HG02885 (cell line): ENCODE measurements around the gene STK24.
A peak's percentile ranks its signal among the peaks of the same experiment; 100 is the strongest.
"Not testable (repeated sequence)": the region's sequence is repeated elsewhere in the genome, so short reads cannot be mapped to it uniquely, and the experiment has no call there.

Experiments used
- ATAC-seq: cut with Tn5 transposase; IDR thresholded peaks from one replicate; pipeline ENCODE4 v1.9.1; 2021; ENCODE audit warnings: mild to moderate bottlenecking; ENCODE audit not compliant: unreplicated experiment, poor library complexity

STK24 gene

GRCh38 chr13:98584668-98585397 is 7.9 kb upstream of the STK24 start:
- ATAC-seq, result no peak

DNA sequence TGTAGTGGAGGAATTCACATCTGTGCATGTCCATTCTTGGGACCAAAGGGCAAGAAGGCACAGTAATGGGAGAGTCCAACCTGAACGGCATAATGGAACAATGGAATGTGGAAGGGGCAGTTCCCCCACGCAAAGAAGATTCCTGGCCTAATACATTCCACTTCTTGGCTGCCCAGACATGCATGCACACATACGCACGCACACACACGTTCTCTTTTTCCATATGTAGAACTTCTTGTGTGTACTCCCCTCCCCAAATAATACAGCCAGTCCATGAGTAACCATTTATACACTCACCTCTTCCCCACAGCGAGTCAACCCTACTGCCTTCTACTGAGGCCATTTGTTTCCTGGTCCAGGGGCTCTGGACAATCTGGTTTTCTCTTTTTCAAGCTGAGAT is 6.0 kb upstream of the STK24 start:
- no peak for ATAC-seq

- ATAC-seq, result no peak
Observed at GRCh38 chr13:98581971-98582702, 5.2 kb upstream of the STK24 start.

DNA sequence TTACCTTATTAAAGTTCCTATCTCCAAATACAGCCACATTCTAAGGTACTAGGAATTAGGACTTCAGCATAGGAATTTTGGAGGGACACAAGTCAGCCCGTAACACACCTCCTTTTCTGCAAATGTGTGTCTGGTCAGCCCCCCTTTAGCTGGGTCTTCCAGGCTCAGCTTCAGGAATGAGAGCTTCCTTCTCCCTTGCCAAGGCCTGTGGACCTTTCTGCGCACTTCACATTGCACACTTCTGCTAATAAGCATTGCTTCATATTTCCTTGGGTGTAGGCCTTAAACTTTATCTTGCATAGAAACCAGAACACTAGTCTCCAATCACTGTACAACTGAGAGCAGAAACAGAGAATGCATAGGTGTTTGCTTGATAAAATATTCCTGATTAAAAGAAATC is 4.5 kb upstream of the STK24 start:
- ATAC-seq, result no peak

- no peak for ATAC-seq
Observed at GRCh38 chr13:98580420-98580819, 3.5 kb upstream of the STK24 start.

DNA sequence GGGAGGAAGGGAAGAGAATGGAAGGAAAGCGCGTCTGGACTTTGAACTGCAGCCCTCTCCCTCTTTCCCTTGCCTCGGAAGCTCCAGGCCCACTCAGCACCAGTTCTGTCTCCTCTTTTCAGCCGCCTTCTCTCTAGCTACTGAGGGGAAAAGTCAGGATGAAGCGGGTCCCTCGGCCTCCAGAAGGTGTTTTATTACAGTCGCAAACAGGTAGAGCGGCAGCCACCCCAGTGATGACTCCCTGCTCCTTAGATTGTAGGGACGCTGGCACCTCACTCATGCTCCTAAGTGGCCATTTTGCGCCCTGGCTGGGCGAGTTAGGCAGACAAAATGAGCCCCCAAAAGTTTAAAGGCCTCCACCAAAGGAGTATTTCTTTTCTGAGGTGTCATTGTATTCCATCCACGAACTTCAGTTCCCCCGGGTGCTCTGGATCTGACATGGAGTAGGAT is 954 bp upstream of the STK24 start:
- no peak for ATAC-seq

- ATAC-seq, result peak; percentile 35
Observed at GRCh38 chr13:98576200-98576945, 534 bp downstream of the STK24 start.

DNA sequence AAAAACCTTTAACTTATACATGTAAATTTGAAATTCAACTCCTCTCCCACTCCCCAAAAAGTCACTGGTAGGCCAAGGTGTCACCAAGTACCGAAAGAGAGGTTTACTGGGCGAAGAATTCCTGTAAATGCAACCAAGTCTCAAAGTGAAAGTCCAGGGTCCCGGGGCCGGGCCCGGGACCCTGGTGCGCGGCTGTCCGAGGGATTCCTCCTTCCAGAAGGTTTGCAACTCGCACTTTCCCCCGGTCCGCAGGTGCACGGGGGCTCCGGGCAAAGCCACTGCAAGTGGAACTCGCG is 1.1 kb downstream of the STK24 start:
- ATAC-seq, result no peak

- ATAC-seq, result no peak
Observed at GRCh38 chr13:98575009-98575903, 1.7 kb downstream of the STK24 start.

DNA sequence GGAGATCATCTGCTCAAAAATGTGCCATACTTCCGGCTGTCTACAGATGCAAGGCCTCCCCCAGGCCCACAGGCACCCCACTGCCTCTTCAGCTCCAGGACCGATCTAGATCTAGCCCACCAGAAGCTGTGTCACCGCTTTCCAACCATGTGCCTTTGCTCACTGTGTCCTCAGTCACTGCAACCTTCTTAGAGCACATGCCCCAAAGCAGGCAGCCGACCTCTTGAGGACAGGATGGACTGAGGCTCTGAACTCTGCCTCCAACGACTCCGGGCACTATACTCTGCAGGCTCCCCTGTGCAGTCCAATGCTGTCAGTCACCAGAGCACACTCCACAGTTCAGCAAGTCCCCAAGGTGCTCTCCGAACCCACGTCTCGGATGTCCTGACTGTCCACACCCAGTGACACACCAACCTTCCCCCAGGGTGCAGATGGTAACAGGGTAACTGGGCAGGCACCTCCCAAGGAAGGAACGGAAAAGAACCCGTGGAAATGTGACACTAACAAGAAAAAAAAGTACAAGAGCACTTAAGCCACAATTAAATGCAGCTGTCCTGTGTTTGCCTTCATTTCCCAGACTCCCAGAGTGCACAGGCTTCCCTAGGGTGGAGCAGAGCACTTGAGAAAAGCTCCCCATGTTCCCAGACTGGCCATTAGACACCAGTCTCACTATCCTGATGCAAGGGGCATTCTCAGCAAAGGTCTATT is 4.8 kb downstream of the STK24 start:
- ATAC-seq, result no peak

GRCh38 chr13:98570929-98571372 is 6.0 kb downstream of the STK24 start:
- peak; percentile 85 for ATAC-seq

DNA sequence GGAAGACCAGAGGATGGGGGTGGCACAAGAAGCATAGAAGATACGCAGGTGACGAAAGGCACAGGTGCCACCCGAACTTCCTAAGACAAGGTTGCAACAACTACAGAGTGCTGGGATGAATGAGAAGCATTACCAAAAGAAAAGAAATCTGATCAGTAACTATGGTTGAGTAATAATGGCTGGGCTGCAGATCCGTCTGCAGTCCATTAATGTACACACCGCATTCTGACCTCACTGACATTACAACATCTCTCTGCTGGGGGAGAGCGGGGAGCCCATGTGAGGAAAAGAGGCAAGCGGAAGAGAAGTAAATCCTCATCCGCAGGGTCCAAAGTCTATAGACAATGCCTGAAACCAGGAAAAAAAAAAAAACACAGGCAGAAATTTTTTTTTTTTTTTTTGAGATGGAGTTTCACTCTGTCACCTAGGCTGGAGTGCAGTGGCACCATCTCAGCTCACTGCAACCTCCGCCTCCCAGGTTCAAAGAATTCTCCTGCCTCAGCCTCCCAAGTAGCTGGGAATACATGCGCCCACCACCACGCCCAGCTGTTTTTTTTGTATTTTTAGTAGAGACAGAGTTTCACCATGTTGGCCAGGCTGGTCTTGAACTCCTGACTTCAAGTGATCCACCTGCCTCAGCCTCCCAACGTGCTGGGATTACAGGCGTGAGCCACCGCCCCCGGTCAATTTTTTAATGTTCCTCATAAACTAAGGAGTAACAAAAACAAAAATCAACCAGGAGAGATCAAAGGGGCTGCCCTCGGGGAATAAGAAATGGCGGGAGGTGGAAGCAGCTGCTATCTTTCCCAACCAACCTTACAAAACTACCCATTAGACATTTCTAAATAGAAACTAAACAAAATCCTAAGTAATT is 7.2 kb downstream of the STK24 start:
- ATAC-seq, result not testable (repeated sequence)

- ATAC-seq, result no peak
Observed at GRCh38 chr13:98568918-98569317, 8.0 kb downstream of the STK24 start.

DNA sequence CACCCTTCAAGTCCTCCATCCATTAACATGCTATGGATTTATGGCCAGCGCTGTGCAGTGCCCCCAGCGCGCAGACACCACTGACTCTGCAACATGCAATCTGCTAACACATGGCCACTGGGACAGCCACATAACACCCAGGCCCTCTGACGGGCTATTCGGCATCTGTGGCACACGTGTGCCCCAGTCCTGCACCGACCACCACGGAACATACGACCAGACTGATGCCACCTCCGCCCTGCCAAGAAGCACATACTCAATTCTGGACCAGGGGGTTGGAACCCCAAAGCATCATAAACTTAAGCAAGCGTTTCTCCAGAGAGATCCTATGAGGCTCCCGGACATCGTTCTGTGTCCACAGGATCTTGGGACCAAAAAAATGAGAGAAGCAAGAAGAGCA is 9.8 kb downstream of the STK24 start:
- no peak for ATAC-seq

GRCh38 chr13:98565726-98566565 is 11.0 kb downstream of the STK24 start:
- ATAC-seq, result no peak

DNA sequence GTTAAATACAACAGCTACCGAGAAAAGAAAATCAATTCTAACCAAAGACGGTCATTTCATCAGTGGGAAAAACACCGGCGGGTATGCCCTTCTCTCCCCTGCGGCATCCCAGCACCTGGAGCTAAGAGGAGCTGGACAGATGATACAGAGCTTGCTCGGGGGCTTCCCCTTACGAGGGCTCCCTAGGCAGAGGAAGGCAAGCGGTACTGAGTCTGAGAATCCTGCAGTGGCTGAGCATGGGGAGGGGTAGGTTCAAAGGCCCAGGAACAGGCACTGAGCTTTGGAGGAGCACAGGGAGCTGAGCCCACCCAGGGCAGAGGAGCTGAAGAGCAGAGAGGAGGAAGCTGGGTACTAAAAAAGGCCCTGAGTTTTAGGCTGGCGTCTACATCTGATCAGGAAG is 12.7 kb downstream of the STK24 start:
- no peak for ATAC-seq

- peak; percentile 57 for ATAC-seq
Observed at GRCh38 chr13:98563071-98563470, 13.8 kb downstream of the STK24 start.

- no peak for ATAC-seq
Observed at GRCh38 chr13:98559169-98559568, 17.7 kb downstream of the STK24 start.
